GM12878 (cell line): Measurements from ENCODE around the gene ATP5F1D.

Experiments
- CBFB ChIP-seq: IDR thresholded peaks from 2 replicates; pipeline ENCODE4 v1.6.1; 2016; ENCODE audit warnings: antibody characterized with exemption, low read depth
- CEBPB ChIP-seq, 2 experiments: fragments of 150-350 bp in 1 of 2; IDR thresholded peaks; 2 replicates each; pipeline ENCODE4 v1.6.1; 2012 to 2014; ENCODE audit warnings: low read depth in 2 of 2, low read length in 2 of 2, borderline replicate concordance in 1 of 2, inconsistent platforms in 1 of 2
- CREB1 ChIP-seq: IDR thresholded peaks from 2 replicates; pipeline ENCODE4 v1.6.1; 2012; ENCODE audit warnings: low read depth, mild to moderate bottlenecking, inconsistent platforms
- CTCF ChIP-seq, 3 experiments: IDR thresholded peaks in 2 of 3; conservative IDR thresholded peaks in 1 of 3; 2 replicates each; pipeline ENCODE4 v1.5.1; 2011; ENCODE audit warnings: low read depth in 3 of 3, low read length in 3 of 3, mild to moderate bottlenecking in 3 of 3, control low read depth in 2 of 3, moderate library complexity in 2 of 3, inconsistent platforms in 1 of 3, mixed read lengths in 1 of 3; ENCODE audit not compliant: control insufficient read depth in 2 of 3, insufficient read depth in 1 of 3; ENCODE audit errors: extremely low read depth in 1 of 3
- E2F4 ChIP-seq: IDR thresholded peaks from 2 replicates; pipeline ENCODE4 v1.6.1; 2012; ENCODE audit warnings: low read depth, low read length, improper control_type of control experiment
- EGR1 ChIP-seq, 2 experiments: IDR thresholded peaks; 1 replicate in 1 of 2; 2 replicates in 1 of 2; pipeline ENCODE4 v1.6.1; 2011 to 2012; ENCODE audit warnings: low read depth in 2 of 2, low read length in 2 of 2, borderline replicate concordance in 1 of 2, mild to moderate bottlenecking in 1 of 2, moderate library complexity in 1 of 2
- ETV6 ChIP-seq, 2 experiments: fragments of 450-650 bp in 1 of 2; IDR thresholded peaks in 1 of 2; conservative IDR thresholded peaks in 1 of 2; 2 replicates each; pipeline ENCODE4 v1.6.1; 2014; ENCODE audit warnings: antibody characterized with exemption in 1 of 2, borderline replicate concordance in 1 of 2, low read depth in 1 of 2, mild to moderate bottlenecking in 1 of 2, moderate library complexity in 1 of 2
- HDAC2 ChIP-seq: fragments of 200-600 bp; sonication (generic); IDR thresholded peaks from 2 replicates; pipeline ENCODE4 v1.6.1; 2017
- POLR2A ChIP-seq: IDR thresholded peaks from 2 replicates; pipeline ENCODE4 v1.6.1; 2011; ENCODE audit warnings: low read depth, mild to moderate bottlenecking, low read length
- RB1 ChIP-seq: fragments of 450-650 bp; formaldehyde crosslinking; IDR thresholded peaks from 2 replicates; pipeline ENCODE4 v1.6.1; 2017; ENCODE audit warnings: mild to moderate bottlenecking, borderline replicate concordance
- REST ChIP-seq: IDR thresholded peaks from 2 replicates; pipeline ENCODE4 v1.6.1; 2012; ENCODE audit warnings: mild to moderate bottlenecking, low read depth, low read length
- SUPT20H ChIP-seq: IDR thresholded peaks from 2 replicates; pipeline ENCODE4 v1.6.1; 2011; ENCODE audit warnings: low read depth, mild to moderate bottlenecking, low read length, moderate library complexity, borderline replicate concordance; ENCODE audit not compliant: control insufficient read depth
- TBL1XR1 ChIP-seq: IDR thresholded peaks from 2 replicates; pipeline ENCODE4 v1.6.1; 2012; ENCODE audit warnings: low read depth, low read length, improper control_type of control experiment

- TF ChIP-seq CTCF (IDR thresholded peaks at IDR 0.05 in 2 of 3, conservative IDR thresholded peaks at IDR 0.05 in 1 of 3; ENCODE audit: control insufficient read depth in 2 of 3, extremely low read depth in 1 of 3, insufficient read depth in 1 of 3, low read depth in 3 of 3, low read length in 3 of 3) (no peak), EGR1 (IDR thresholded peaks at IDR 0.05; ENCODE audit: borderline replicate concordance in 1 of 2, low read depth in 2 of 2, low read length in 2 of 2) (no peak), TBL1XR1 (no peak), ETV6 (conservative IDR thresholded peaks at IDR 0.05 in 1 of 2, IDR thresholded peaks at IDR 0.05 in 1 of 2; ENCODE audit: borderline replicate concordance in 1 of 2, low read depth in 1 of 2) (no peak), CEBPB (IDR thresholded peaks at IDR 0.05; ENCODE audit: borderline replicate concordance in 1 of 2, low read depth in 2 of 2, low read length in 2 of 2) (no peak), E2F4 (no peak), HDAC2 (no peak), CBFB (no peak), CREB1 (no peak; the same call in 1 of the 2 replicates), SUPT20H (no peak), REST (no peak), POLR2A (no peak), RB1 (no peak)
Observed at GRCh38 chr19:1253514-1254080, 12.0 kb downstream of the ATP5F1D start.
